OCI-LY3 (cell line): ENCODE results near the gene OCIAD2.

Source experiments
- EZH2phosphoT487 ChIP-seq: fragments of 200-600 bp; shearing (Covaris generic); IDR thresholded peaks from 2 replicates; pipeline ENCODE4 v1.6.1; 2018; ENCODE audit warnings: antibody characterized with exemption, mixed run types, low read depth
- TF ChIP-seq, protein P1 (sequence below): fragments of 200-600, 300-600 bp; sonication (generic); IDR thresholded peaks from 2 replicates; pipeline ENCODE4 v1.5.1; 2014; ENCODE audit warnings: antibody characterized with exemption, low read length, low read depth

DNA sequence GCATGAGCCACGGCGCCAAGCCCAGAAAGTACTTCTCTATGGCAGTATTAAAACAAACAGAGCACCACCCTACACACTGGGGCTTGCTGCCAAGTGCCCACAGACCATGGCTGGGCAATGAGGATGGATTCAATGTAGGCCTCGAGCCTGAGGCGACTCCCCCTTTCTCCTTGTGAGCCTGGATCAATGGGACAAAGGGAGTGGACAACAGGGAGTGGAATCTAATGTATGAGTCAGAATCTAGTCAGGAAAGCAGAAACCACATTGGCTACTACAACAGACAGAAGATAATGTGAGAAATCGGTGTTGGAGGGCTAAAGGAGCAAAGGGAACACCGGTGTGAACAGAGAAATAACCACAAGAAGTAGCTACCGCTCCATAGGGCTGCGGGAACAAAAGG, 37.7 kb upstream of the OCIAD2 start:
- TF ChIP-seq, protein P1, sequence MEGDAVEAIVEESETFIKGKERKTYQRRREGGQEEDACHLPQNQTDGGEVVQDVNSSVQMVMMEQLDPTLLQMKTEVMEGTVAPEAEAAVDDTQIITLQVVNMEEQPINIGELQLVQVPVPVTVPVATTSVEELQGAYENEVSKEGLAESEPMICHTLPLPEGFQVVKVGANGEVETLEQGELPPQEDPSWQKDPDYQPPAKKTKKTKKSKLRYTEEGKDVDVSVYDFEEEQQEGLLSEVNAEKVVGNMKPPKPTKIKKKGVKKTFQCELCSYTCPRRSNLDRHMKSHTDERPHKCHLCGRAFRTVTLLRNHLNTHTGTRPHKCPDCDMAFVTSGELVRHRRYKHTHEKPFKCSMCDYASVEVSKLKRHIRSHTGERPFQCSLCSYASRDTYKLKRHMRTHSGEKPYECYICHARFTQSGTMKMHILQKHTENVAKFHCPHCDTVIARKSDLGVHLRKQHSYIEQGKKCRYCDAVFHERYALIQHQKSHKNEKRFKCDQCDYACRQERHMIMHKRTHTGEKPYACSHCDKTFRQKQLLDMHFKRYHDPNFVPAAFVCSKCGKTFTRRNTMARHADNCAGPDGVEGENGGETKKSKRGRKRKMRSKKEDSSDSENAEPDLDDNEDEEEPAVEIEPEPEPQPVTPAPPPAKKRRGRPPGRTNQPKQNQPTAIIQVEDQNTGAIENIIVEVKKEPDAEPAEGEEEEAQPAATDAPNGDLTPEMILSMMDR = no peak
- no peak for TF ChIP-seq EZH2phosphoT487
